ENCODE data around the gene CLDN22. TPM values are rescaled to one million over a fixed set of nuclear protein-coding genes. Genes with fewer than 3 reads are reported as not detected.
A peak's percentile ranks its signal among the peaks of the same experiment; 100 is the strongest.

CLDN22 gene
- total and polyA plus RNA-seq, 10 of the 15 experiments (the other 5 are each of a cell fraction or from before 2014, with no cell fraction given) = not detected

DNA sequence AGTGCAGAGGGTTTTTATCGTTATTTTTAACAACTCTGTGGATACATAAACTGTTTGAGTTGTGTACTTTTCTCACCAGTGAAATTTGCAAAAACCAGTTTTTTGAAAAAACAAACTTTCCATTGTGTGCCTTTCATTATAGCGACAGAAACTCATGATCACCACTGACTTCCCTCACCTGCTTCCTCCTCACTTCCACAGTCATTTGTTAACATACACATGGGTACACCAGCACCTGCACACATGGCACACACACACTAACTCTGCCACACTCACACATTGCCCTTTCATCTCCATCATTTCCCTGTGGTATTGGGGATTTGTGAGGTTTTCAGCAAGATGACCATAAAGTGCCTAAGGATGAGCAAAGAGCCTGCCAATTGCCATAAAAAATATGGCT lies 20.6 kb downstream of the CLDN22 start:
- intact Hi-C loops (cut with micrococcal nuclease; ENCODE audit: unreplicated experiment) = no loop called here

More for the DNA sequence above, 20.6 kb downstream of the CLDN22 start:
- no peak for TF ChIP-seq BCLAF1 (IDR thresholded peaks at IDR 0.05)
- no peak for TF ChIP-seq KDM1A (IDR thresholded peaks at IDR 0.05; ENCODE audit: borderline replicate concordance)
- no peak for TF ChIP-seq ETV6 (conservative IDR thresholded peaks at IDR 0.05 in 1 of 2, IDR thresholded peaks at IDR 0.05 in 1 of 2; ENCODE audit: borderline replicate concordance in 1 of 2, low read depth in 1 of 2)
- no peak for TF ChIP-seq CBFB (IDR thresholded peaks at IDR 0.05; ENCODE audit: low read depth)
- TF ChIP-seq SIN3A (IDR thresholded peaks at IDR 0.05; ENCODE audit: low read depth, low read length) = no peak
- TF ChIP-seq, protein P1, sequence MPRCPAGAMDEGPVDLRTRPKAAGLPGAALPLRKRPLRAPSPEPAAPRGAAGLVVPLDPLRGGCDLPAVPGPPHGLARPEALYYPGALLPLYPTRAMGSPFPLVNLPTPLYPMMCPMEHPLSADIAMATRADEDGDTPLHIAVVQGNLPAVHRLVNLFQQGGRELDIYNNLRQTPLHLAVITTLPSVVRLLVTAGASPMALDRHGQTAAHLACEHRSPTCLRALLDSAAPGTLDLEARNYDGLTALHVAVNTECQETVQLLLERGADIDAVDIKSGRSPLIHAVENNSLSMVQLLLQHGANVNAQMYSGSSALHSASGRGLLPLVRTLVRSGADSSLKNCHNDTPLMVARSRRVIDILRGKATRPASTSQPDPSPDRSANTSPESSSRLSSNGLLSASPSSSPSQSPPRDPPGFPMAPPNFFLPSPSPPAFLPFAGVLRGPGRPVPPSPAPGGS (IDR thresholded peaks at IDR 0.05; ENCODE audit: borderline replicate concordance, insufficient read depth, low read depth, low read length, poor library complexity, severe bottlenecking) = no peak
- no peak overlapping the region for H3K4me3 ChIP-seq
- H3K27me3 ChIP-seq (replicated peaks in 1 of 2; ENCODE audit: control insufficient read depth in 2 of 2, insufficient read depth in 2 of 2, low read length in 1 of 2) = no peaks in the 10 kb centered on the region
- ChIA-PET POLR2A (no interaction called here), CTCF (interaction anchor here (1.0 kb wide), 1 partner anchor 37 kb away, joined by 3 read pairs; no protein-coding TSS in a partner anchor), SMC1A (ENCODE audit: uncharacterized antibody, unreplicated experiment) (interaction anchor here (1.2 kb wide), 1 partner anchor 13 kb away, joined by 3 read pairs; no protein-coding TSS in a partner anchor), RAD21 (ENCODE audit: unreplicated experiment) (no interaction called here)
- no peaks in the 10 kb centered on the region for H3K79me2 ChIP-seq (ENCODE audit: control insufficient read depth, insufficient read depth, low read length)
- no peaks in the 10 kb centered on the region for H3K9me3 ChIP-seq (replicated peaks; ENCODE audit: control insufficient read depth, insufficient read depth, low read length)
- FAIRE-seq (no peak), ATAC-seq (peak; percentile 13; the same call in 1 of the 3 replicates), DNase-seq (ENCODE audit: low read depth, low spot score) (no peak)
- WGBS (ENCODE audit: insufficient coverage, insufficient replicate concordance, low lambda C conversion rate, missing lambda C conversion rate) = 7% methylated on average over 2 of the region's 2 CpGs
- H2AFZ ChIP-seq (ENCODE audit: control insufficient read depth, low read depth, low read length) = no peak overlapping the region
- no peaks in the 10 kb centered on the region for H4K20me1 ChIP-seq (ENCODE audit: control insufficient read depth, insufficient read depth)
- no peak overlapping the region for H3K27ac ChIP-seq (ENCODE audit: control insufficient read depth, insufficient read depth)
- no TSS peak for BruUV-seq (replicated peaks)
- no peaks in the 10 kb centered on the region for H3K36me3 ChIP-seq (ENCODE audit: control insufficient read depth in 2 of 2, insufficient read depth in 2 of 2, low read length in 1 of 2)
- H3K4me1 ChIP-seq (ENCODE audit: control insufficient read depth, insufficient read depth, low read length) = no peaks in the 10 kb centered on the region
- in situ Hi-C loops (cut with MboI) = no loop called here
- no peak overlapping the region for H3K4me2 ChIP-seq (ENCODE audit: control insufficient read depth, insufficient read depth)
- H3K9ac ChIP-seq (ENCODE audit: control insufficient read depth, insufficient read depth, low read length) = no peak overlapping the region

Data from GM12878 (cell line).